ENCODE data around the gene FHIT.

FHIT gene

DNA sequence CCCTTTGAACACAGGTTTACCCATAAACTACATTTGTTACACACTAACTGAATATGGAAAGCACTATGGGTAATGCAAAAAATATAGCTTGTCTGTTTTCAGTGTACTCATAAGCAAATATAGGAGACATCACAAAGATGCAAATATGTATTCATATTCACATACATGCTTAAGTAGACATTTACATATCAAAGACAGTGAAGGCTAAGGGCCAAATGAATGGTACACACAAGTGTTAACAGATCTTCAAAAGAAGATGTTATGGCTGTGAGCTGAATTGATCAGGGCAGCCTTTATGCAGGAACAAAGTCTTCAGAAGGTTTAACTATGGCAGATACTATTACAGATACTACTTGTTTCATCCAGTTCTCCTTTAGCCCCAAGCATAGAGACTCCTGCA lies 384.1 kb downstream of the FHIT start:
- no peaks in the 10 kb centered on the region for H3K36me3 ChIP-seq (ENCODE audit: insufficient read depth, insufficient read length, low read length)
- H3K4me1 ChIP-seq (ENCODE audit: insufficient read depth, insufficient read length), result no peaks in the 10 kb centered on the region
- TF ChIP-seq SUZ12 (IDR thresholded peaks at IDR 0.05; ENCODE audit: extremely low read depth, insufficient read depth, insufficient read length) (no peak), ZNF274 (IDR thresholded peaks at IDR 0.05; ENCODE audit: low read depth, low read length) (no peak), YY1 (IDR thresholded peaks at IDR 0.05; ENCODE audit: insufficient read depth, insufficient read length) (no peak)
- no peak overlapping the region for H3K9ac ChIP-seq (ENCODE audit: insufficient read length, low read depth)
- DNase-seq (ENCODE audit: low read depth, low spot score), result no peak
- no peak overlapping the region for H3K4me3 ChIP-seq (ENCODE audit: insufficient read length, low read depth)
- no peaks in the 10 kb centered on the region for H3K27me3 ChIP-seq (ENCODE audit: insufficient read depth, insufficient read length)
- peaks cover 9% of the 10 kb centered on the region; the same call in 1 of the 2 replicates for H3K9me3 ChIP-seq (ENCODE audit: insufficient read depth, low read length)

DNA sequence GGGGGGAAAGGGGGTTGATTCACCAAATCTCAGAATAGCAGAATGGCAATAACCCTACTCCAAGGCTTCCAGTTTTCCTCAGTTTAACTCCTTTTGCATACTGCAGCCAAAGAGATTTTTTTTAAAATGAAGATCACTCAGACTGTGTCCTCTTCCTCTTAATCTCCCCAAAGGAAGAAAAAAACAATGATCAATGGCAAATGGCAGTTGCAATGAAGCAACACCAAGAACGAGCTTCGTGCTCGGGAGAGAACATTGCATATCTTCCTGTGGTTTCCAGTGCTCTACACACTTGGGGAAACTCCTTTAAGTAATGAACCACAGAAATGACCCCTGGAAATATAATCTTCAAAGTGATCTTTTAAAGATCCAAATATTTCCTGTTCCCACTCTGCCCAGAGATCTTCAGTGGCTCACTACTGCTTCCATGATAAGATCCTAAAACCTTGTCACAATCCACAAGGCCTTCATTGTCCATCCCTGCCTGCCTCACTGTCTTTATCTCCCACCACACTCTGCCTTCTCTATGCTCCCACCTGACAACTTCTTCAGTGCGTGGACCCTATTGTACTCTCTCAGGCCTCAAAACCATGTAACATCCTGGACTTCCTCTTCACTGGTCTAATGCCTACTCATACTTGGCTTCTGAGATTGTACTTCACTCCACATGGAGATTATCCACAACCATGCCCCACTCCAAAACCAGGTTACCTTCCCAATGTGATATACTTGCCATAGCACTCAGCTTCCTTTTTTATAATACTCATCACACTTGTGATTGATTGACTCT lies 394.8 kb downstream of the FHIT start:
- DNase-seq (ENCODE audit: low read depth, low spot score), result no peak
- TF ChIP-seq SUZ12 (IDR thresholded peaks at IDR 0.05; ENCODE audit: extremely low read depth, insufficient read depth, insufficient read length), result no peak
- no peak for TF ChIP-seq ZNF274 (IDR thresholded peaks at IDR 0.05; ENCODE audit: low read depth, low read length)
- TF ChIP-seq YY1 (IDR thresholded peaks at IDR 0.05; ENCODE audit: insufficient read depth, insufficient read length), result no peak

DNA sequence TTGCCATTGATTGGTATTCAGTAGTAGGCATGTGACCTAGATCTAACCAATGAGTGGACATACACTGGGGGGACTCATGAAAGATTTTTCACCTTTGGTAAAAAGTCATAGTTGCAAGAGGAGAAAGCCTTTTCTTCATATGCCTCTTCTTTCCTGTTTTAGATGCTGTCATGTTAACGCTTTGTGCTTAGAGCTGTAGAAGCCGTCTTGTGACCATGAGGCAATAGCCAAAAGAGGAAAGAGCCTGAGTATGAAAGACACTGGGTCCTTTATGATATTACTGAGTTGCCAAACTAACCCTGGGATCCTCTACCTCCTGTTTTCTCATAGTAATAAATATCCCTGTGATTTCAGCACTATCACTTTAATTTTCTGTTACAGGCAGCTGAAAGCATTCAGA lies 396.0 kb downstream of the FHIT start:
- Histone ChIP-seq H3K4me3 (ENCODE audit: insufficient read length, low read depth) (no peak overlapping the region), H3K9ac (ENCODE audit: insufficient read length, low read depth) (no peak overlapping the region), H3K4me1 (ENCODE audit: insufficient read depth, insufficient read length) (no peaks in the 10 kb centered on the region), H3K27me3 (ENCODE audit: insufficient read depth, insufficient read length) (no peaks in the 10 kb centered on the region), H3K9me3 (ENCODE audit: insufficient read depth, low read length) (peaks cover 3% of the 10 kb centered on the region), H3K36me3 (ENCODE audit: insufficient read depth, insufficient read length, low read length) (no peaks in the 10 kb centered on the region)
- no peak for DNase-seq (ENCODE audit: low read depth, low spot score)
- no peak for TF ChIP-seq ZNF274 (IDR thresholded peaks at IDR 0.05; ENCODE audit: low read depth, low read length)
- TF ChIP-seq SUZ12 (IDR thresholded peaks at IDR 0.05; ENCODE audit: extremely low read depth, insufficient read depth, insufficient read length), result no peak
- TF ChIP-seq YY1 (IDR thresholded peaks at IDR 0.05; ENCODE audit: insufficient read depth, insufficient read length), result no peak

More for the DNA sequence above, 394.8 kb downstream of the FHIT start:
- Histone ChIP-seq H3K4me1 (ENCODE audit: insufficient read depth, insufficient read length) (no peaks in the 10 kb centered on the region), H3K9ac (ENCODE audit: insufficient read length, low read depth) (no peak overlapping the region), H3K4me3 (ENCODE audit: insufficient read length, low read depth) (no peak overlapping the region), H3K36me3 (ENCODE audit: insufficient read depth, insufficient read length, low read length) (no peaks in the 10 kb centered on the region), H3K9me3 (ENCODE audit: insufficient read depth, low read length) (peaks cover 13% of the 10 kb centered on the region), H3K27me3 (ENCODE audit: insufficient read depth, insufficient read length) (no peaks in the 10 kb centered on the region)

DNA sequence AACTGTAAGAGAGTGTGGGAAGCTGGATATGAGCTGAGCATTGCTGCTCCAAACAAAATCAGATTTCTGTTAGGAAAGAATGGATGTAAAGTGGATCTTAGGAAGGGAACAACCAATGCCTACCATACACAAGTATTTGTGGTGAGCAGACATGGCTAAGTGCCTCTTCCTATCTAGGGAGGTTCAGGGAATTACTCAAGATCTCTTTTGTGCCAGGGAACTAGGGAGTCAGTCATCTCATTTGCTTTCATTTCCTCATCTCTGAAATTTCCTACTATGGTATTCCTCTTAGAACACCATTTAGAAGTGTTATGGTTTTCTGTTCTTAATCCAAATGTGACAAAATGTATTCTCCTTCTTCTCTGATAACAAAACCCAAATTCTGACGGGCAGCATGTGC lies 396.5 kb downstream of the FHIT start:
- TF ChIP-seq SUZ12 (IDR thresholded peaks at IDR 0.05; ENCODE audit: extremely low read depth, insufficient read depth, insufficient read length), result no peak
- no peak for TF ChIP-seq YY1 (IDR thresholded peaks at IDR 0.05; ENCODE audit: insufficient read depth, insufficient read length)
- no peak for TF ChIP-seq ZNF274 (IDR thresholded peaks at IDR 0.05; ENCODE audit: low read depth, low read length)
- H3K36me3 ChIP-seq (ENCODE audit: insufficient read depth, insufficient read length, low read length), result no peaks in the 10 kb centered on the region
- H3K4me3 ChIP-seq (ENCODE audit: insufficient read length, low read depth), result no peak overlapping the region
- H3K9ac ChIP-seq (ENCODE audit: insufficient read length, low read depth), result no peak overlapping the region
- H3K9me3 ChIP-seq (ENCODE audit: insufficient read depth, low read length), result no peaks in the 10 kb centered on the region
- no peaks in the 10 kb centered on the region for H3K27me3 ChIP-seq (ENCODE audit: insufficient read depth, insufficient read length)
- DNase-seq (ENCODE audit: low read depth, low spot score), result no peak
- no peaks in the 10 kb centered on the region for H3K4me1 ChIP-seq (ENCODE audit: insufficient read depth, insufficient read length)

DNA sequence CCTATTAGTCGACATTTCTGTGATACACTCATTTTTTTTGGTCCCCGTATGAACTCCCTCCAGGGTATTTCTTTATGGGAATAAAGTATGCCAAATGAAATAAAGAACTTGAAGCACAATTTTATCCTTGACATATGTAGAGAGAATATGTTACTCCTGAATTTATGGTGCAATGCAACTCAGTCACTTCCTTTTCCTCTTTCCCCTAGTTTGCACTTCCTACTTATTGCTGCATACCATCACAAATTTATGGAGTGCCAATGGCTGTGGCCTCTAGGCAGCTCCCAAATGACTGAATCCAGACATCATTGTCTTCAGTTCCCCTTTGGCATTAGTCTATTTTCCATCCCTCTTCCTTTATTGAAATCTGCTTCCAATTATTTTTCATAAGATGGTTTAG lies 403.5 kb downstream of the FHIT start:
- TF ChIP-seq ZNF274 (IDR thresholded peaks at IDR 0.05; ENCODE audit: low read depth, low read length) (no peak), YY1 (IDR thresholded peaks at IDR 0.05; ENCODE audit: insufficient read depth, insufficient read length) (no peak), SUZ12 (IDR thresholded peaks at IDR 0.05; ENCODE audit: extremely low read depth, insufficient read depth, insufficient read length) (no peak)

GRCh38 chr3:60844256-60844655 lies 407.0 kb downstream of the FHIT start:
- no peak for TF ChIP-seq ZNF274 (IDR thresholded peaks at IDR 0.05; ENCODE audit: low read depth, low read length)
- TF ChIP-seq YY1 (IDR thresholded peaks at IDR 0.05; ENCODE audit: insufficient read depth, insufficient read length), result no peak
- no peak for TF ChIP-seq SUZ12 (IDR thresholded peaks at IDR 0.05; ENCODE audit: extremely low read depth, insufficient read depth, insufficient read length)
- Histone ChIP-seq H3K27me3 (ENCODE audit: insufficient read depth, insufficient read length) (no peaks in the 10 kb centered on the region), H3K4me1 (ENCODE audit: insufficient read depth, insufficient read length) (no peaks in the 10 kb centered on the region), H3K9me3 (ENCODE audit: insufficient read depth, low read length) (no peaks in the 10 kb centered on the region), H3K9ac (ENCODE audit: insufficient read length, low read depth) (no peak overlapping the region), H3K36me3 (ENCODE audit: insufficient read depth, insufficient read length, low read length) (no peaks in the 10 kb centered on the region), H3K4me3 (ENCODE audit: insufficient read length, low read depth) (no peak overlapping the region)
- DNase-seq (ENCODE audit: low read depth, low spot score), result no peak

More for the DNA sequence above, 403.5 kb downstream of the FHIT start:
- Histone ChIP-seq H3K4me1 (ENCODE audit: insufficient read depth, insufficient read length) (no peaks in the 10 kb centered on the region), H3K9me3 (ENCODE audit: insufficient read depth, low read length) (no peaks in the 10 kb centered on the region), H3K27me3 (ENCODE audit: insufficient read depth, insufficient read length) (no peaks in the 10 kb centered on the region), H3K36me3 (ENCODE audit: insufficient read depth, insufficient read length, low read length) (no peaks in the 10 kb centered on the region), H3K9ac (ENCODE audit: insufficient read length, low read depth) (no peak overlapping the region), H3K4me3 (ENCODE audit: insufficient read length, low read depth) (no peak overlapping the region)
- DNase-seq (ENCODE audit: low read depth, low spot score), result no peak

- Histone ChIP-seq H3K36me3 (ENCODE audit: insufficient read depth, insufficient read length, low read length) (no peaks in the 10 kb centered on the region), H3K9me3 (ENCODE audit: insufficient read depth, low read length) (no peaks in the 10 kb centered on the region), H3K4me3 (ENCODE audit: insufficient read length, low read depth) (no peak overlapping the region), H3K4me1 (ENCODE audit: insufficient read depth, insufficient read length) (no peaks in the 10 kb centered on the region), H3K9ac (ENCODE audit: insufficient read length, low read depth) (no peak overlapping the region), H3K27me3 (ENCODE audit: insufficient read depth, insufficient read length) (no peaks in the 10 kb centered on the region)
- no peak for DNase-seq (ENCODE audit: low read depth, low spot score)
- TF ChIP-seq YY1 (IDR thresholded peaks at IDR 0.05; ENCODE audit: insufficient read depth, insufficient read length) (no peak), SUZ12 (IDR thresholded peaks at IDR 0.05; ENCODE audit: extremely low read depth, insufficient read depth, insufficient read length) (no peak), ZNF274 (IDR thresholded peaks at IDR 0.05; ENCODE audit: low read depth, low read length) (no peak)
Measured at GRCh38 chr3:60841355-60841754, 409.9 kb downstream of the FHIT start.
